Ascending aorta (tissue), 2 donors: ENCODE measurements around the gene CYP19A1. TPM values are rescaled to one million over a fixed set of nuclear protein-coding genes. Genes with fewer than 3 reads are reported as not detected.

Experiments
- DNase-seq, 2 donors: peaks; one replicate each; pipeline ENCODE4 v3.0.0-alpha.2; 2019; ENCODE audit warnings: low spot score in 2 of 2
- H3K27ac ChIP-seq, 2 donors: fragments of 200-600 bp; sonication (generic); one replicate each; pipeline ENCODE4 v1.5.1; 2016 to 2017; ENCODE audit warnings: mild to moderate bottlenecking in 1 of 2
- H3K27me3 ChIP-seq: fragments of 200-600 bp; sonication (generic); one replicate; pipeline ENCODE4 v1.5.1; 2017
- H3K36me3 ChIP-seq, 2 donors: fragments of 200-600 bp; sonication (generic); one replicate each; pipeline ENCODE4 v1.5.1; 2016
- H3K4me1 ChIP-seq, 2 donors: fragments of 200-600 bp; sonication (generic); one replicate each; pipeline ENCODE4 v1.5.1; 2016 to 2017; ENCODE audit warnings: mild to moderate bottlenecking in 1 of 2
- H3K4me3 ChIP-seq, 2 donors: fragments of 200-600 bp; sonication (generic); one replicate each; pipeline ENCODE4 v1.5.1; 2016 to 2017; ENCODE audit warnings: mild to moderate bottlenecking in 1 of 2
- H3K9me3 ChIP-seq, 2 donors: fragments of 200-600 bp; sonication (generic); one replicate each; pipeline ENCODE4 v1.5.1; 2016
- intact Hi-C: fragments of 100-400 bp; cut with DNase I; formaldehyde crosslinking; loops from one replicate; pipeline ENCODE4 v1.15.1; 2023
- total RNA-seq: library from RNA; depleted of rRNA; stranded (reverse); fragments of >200 nt; gene quantifications from one replicate; pipeline ENCODE4 v1.1.0, GENCODE V29; 2016
- TF ChIP-seq, protein P1 (sequence below), 3 experiments: fragments of 200-600 bp in 2 of 3; fragments of 450-650 bp in 1 of 3; sonication (generic) in 2 of 3; IDR thresholded peaks; one replicate each; pipeline ENCODE4 v1.5.1; 2016 to 2019; ENCODE audit warnings: antibody characterized with exemption in 3 of 3, mild to moderate bottlenecking in 1 of 3, moderate library complexity in 1 of 3

The CYP19A1 gene
- total RNA-seq, 1 donor from 2014 or later = 95.7 TPM

DNA sequence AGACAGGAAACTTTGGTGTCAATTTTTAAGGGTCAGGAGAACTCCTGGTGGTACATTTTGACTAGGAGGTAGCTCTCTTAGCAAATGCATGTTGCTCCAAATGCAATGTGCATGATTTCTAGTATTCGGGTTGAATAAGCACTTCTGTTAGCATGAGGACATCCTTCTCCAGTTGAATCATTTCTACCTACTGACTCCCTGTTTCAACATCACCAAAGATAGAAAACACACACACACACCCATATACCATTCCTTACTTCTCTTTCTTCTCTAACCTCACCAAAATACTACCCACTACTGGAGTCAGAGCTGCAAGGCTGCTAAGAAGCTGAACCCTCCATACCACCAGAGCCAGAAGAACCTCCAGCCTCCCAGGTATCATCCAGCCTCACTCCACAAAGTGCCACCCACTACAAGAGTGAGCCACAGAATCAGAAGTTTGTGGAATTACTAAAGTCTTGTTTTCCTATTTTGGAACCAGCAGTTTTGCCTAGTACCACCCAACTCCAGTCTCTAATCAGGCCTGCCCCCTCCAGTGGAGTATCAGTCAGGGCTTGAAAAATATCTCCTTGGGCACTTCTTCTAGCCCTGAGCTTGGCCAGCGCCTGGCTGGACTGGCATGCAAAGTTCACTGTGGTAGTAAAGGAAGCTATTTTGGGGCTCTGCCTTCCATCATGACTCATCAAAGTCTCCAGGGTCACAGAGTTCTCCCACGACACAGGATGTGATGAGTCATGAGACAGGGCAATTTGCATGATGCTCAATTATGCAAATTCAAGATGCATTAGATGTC is 110.3 kb downstream of the CYP19A1 start:
- intact Hi-C loops = loop anchor here (5.0 kb wide), 1 partner anchor 104 kb away; no protein-coding TSS in a partner anchor
- Histone ChIP-seq H3K27me3 (no peaks in the 10 kb centered on the region), H3K27ac (peak overlapping the region; percentile 56), H3K4me1 (peaks cover 0 to 17% of the 10 kb centered on the region in 2 donors), H3K9me3 (no peaks in the 10 kb centered on the region), H3K36me3 (no peaks in the 10 kb centered on the region), H3K4me3 (no peak overlapping the region)
- TF ChIP-seq, protein P1, sequence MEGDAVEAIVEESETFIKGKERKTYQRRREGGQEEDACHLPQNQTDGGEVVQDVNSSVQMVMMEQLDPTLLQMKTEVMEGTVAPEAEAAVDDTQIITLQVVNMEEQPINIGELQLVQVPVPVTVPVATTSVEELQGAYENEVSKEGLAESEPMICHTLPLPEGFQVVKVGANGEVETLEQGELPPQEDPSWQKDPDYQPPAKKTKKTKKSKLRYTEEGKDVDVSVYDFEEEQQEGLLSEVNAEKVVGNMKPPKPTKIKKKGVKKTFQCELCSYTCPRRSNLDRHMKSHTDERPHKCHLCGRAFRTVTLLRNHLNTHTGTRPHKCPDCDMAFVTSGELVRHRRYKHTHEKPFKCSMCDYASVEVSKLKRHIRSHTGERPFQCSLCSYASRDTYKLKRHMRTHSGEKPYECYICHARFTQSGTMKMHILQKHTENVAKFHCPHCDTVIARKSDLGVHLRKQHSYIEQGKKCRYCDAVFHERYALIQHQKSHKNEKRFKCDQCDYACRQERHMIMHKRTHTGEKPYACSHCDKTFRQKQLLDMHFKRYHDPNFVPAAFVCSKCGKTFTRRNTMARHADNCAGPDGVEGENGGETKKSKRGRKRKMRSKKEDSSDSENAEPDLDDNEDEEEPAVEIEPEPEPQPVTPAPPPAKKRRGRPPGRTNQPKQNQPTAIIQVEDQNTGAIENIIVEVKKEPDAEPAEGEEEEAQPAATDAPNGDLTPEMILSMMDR (IDR thresholded peaks at IDR 0.05) = no peak
- peak; percentile 19 to 81 for DNase-seq

DNA sequence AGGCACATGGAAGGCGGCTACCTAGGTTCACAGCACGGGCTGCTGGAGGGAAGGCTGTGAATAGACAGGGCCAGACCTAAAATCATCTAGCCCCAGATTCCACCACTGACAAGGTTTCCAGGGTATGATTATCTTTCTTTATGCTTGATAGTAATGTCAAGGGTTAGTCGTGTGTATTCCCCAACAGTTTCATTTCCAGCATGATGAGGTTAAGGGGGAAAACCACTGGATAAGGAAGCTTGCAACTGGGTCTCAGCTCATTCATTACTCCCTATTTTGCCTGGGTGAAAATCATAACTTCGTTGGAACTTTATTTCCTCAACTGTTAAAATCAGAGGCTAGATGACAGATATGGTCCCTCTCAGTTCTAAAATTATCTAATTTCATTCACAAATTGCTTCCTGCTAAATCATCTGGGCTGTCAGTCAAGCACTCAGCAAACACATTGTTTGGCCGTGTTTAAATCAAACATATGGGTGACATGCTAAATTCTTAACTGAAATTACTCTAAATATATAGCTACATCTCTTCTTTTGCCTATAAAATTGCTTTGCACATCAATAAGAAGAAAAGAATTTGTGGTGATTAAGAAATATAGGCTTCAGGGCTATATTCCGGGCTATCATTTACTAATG is 111.7 kb downstream of the CYP19A1 start:
- TF ChIP-seq, protein P1 (IDR thresholded peaks at IDR 0.05) = no peak
- intact Hi-C loops = loop anchor here (5.0 kb wide), 1 partner anchor 106 kb away; no protein-coding TSS in a partner anchor

DNA sequence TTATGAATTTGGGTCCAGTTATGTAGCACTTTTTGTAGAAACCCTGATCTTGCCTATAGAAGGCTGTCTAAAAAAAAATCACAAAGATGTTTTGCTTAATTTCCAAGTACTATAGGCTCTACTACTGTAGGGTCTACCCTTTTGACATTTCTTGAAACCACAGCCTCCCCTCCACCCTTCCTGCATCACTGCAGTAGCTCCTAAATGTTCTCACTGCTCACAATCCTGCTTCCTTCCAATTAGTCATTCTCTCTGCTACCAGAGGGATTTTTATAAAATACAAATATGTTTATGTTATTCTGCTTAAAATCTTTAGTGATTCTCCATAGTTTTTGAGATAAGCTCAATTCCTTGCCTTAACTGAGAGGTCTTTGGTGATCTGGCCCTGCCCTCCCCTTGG is 114.0 kb downstream of the CYP19A1 start:
- TF ChIP-seq, protein P1 (IDR thresholded peaks at IDR 0.05) = no peak
- Histone ChIP-seq H3K4me1 (peaks cover 0 to 17% of the 10 kb centered on the region in 2 donors), H3K4me3 (no peak overlapping the region), H3K9me3 (no peaks in the 10 kb centered on the region), H3K27ac (peak overlapping the region in 1 of 2 donors; percentile 13), H3K27me3 (no peaks in the 10 kb centered on the region), H3K36me3 (no peaks in the 10 kb centered on the region)
- DNase-seq = no peak
- intact Hi-C loops = no loop called here

More for the DNA sequence above, 111.7 kb downstream of the CYP19A1 start:
- Histone ChIP-seq H3K4me3 (no peak overlapping the region), H3K36me3 (no peaks in the 10 kb centered on the region), H3K27me3 (no peaks in the 10 kb centered on the region), H3K27ac (no peak overlapping the region), H3K4me1 (peaks cover 0 to 17% of the 10 kb centered on the region in 2 donors), H3K9me3 (no peaks in the 10 kb centered on the region)
- DNase-seq = no peak

DNA sequence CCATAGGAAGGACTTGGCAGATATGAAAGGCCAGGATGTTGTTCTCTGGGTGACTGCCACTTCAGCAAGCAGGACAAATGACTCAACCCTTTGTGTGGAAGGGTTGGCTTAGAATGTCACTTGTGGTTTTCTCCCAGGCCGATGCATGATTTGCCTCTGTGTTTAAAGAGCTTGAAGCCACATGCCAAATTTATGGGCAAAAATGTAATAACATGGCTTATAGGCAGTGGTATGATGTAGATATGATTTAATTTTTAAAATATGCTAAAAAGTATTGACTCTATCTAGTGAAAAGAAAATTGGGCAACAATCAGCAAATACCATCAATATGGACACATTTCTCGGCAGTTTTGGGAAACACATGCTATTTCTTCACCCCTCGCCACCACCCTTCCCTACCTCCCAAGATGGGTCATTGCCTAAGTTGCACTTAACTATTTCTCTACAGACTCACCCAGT is 114.6 kb downstream of the CYP19A1 start:
- DNase-seq = peak in 1 of 2 donors; percentile 75
- H3K36me3 ChIP-seq = no peaks in the 10 kb centered on the region
- H3K4me3 ChIP-seq = no peak overlapping the region
- H3K4me1 ChIP-seq = peaks cover 0 to 17% of the 10 kb centered on the region in 2 donors
- TF ChIP-seq, protein P1 (IDR thresholded peaks at IDR 0.05) = no peak
- H3K9me3 ChIP-seq = no peaks in the 10 kb centered on the region
- H3K27me3 ChIP-seq = no peaks in the 10 kb centered on the region
- intact Hi-C loops = no loop called here
- H3K27ac ChIP-seq = peak overlapping the region in 1 of 2 donors; percentile 13

DNA sequence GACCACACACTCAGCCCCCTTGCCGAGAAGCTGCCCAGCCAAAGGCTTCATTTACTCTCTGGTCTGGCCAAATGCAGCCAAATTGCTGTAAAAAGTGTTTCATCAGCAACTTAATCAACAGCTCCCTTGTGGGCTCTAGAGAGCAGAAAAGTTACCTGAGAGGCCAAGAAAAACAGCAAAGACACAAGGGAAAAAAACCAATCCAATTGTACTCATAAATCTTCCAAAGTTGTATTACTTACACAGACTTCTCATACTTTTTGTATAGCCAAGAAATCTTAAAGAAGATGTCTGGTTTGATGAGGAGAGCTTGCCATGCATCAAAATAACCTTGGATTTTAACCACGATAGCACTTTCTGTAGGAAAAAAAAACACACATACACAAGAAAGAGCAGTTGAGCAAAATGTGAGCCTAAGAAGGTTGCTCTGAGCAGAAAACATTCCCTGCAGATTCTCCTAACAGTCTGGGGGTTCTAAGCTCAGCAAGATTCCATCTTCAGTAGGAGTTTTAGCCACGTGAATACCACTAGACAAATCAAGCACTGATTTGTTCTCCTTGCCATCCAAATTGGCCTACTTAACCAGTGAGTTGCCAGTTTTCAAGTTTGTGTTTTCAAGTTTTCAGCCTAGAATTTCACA is 120.0 kb downstream of the CYP19A1 start:
- H3K4me3 ChIP-seq = no peak overlapping the region
- H3K27ac ChIP-seq = peak overlapping the region; percentile 2 to 23
- intact Hi-C loops = no loop called here
- H3K36me3 ChIP-seq = no peaks in the 10 kb centered on the region
- H3K9me3 ChIP-seq = no peaks in the 10 kb centered on the region
- TF ChIP-seq, protein P1 (IDR thresholded peaks at IDR 0.05) = no peak
- H3K27me3 ChIP-seq = no peaks in the 10 kb centered on the region
- H3K4me1 ChIP-seq = peaks cover 0 to 2% of the 10 kb centered on the region in 2 donors
- no peak for DNase-seq
